HCT116 (cell line): ENCODE measurements around the gene UBQLN1. TPM values are rescaled to one million over a fixed set of nuclear protein-coding genes. Genes with fewer than 3 reads are reported as not detected.

Experiments
- ATAC-seq: fragments of 200-7000 bp; cut with Tn5 transposase; 2 replicates; pipeline ENCODE4 v1.9.1; 2020; ENCODE audit warnings: mild to moderate bottlenecking, moderate library complexity
- BruUV-seq: library from RNA; stranded (reverse); fragments of 400-500 nt; replicated peaks from 2 replicates; lab custom pipeline; 2021; lab: Mats Ljungman, UMichigan
- CTCF ChIA-PET: fragments of 300-600 bp; sonication (Branson Sonifier 250); formaldehyde crosslinking; loops from one replicate; lab custom pipeline; 2021; ENCODE audit warnings: antibody characterized with exemption; lab: Charles Lee
- POLR2A ChIA-PET: fragments of 300-600, 350-600 bp; sonication (Branson Sonifier 250); formaldehyde crosslinking; loops from one replicate; lab custom pipeline; 2021; ENCODE audit warnings: antibody characterized with exemption; lab: Charles Lee
- RAD21 ChIA-PET, 2 experiments: fragments of 300-600 bp; sonication (Branson Sonifier 250); formaldehyde crosslinking; loops; one replicate each; lab custom pipeline; 2023; ENCODE audit warnings: low total read pairs in 2 of 2; ENCODE audit not compliant: uncharacterized antibody in 2 of 2, unreplicated experiment in 2 of 2, low non-redundant PET in 1 of 2; lab: Charles Lee
- DNase-seq: peaks from one replicate; pipeline ENCODE4 v3.0.0-alpha.2; 2010; ENCODE audit warnings: low read depth, low spot score
- H2AFZ ChIP-seq: fragments of 200-600 bp; shearing (Covaris generic), sonication (generic); 2 replicates; pipeline ENCODE4 v1.6.1; 2017; ENCODE audit warnings: low read depth, mixed run types, mixed read lengths, antibody characterized with exemption, low read length; ENCODE audit not compliant: poor library complexity, severe bottlenecking
- H3K27ac ChIP-seq: 2 replicates; pipeline ENCODE4 v1.5.1; 2012; ENCODE audit warnings: low read depth, low read length
- H3K27me3 ChIP-seq: fragments of 200-600 bp; sonication (generic); 2 replicates; pipeline ENCODE4 v1.6.1; 2016; ENCODE audit warnings: mixed run types, low read length, mixed read lengths; ENCODE audit not compliant: insufficient read depth
- H3K36me3 ChIP-seq, 2 experiments: fragments of 200-500 bp in 1 of 2; fragments of 200-600 bp in 1 of 2; sonication (Bioruptor generic) in 1 of 2; sonication (generic) in 1 of 2; 2 replicates each; pipeline versions ENCODE4 v1.5.1 to v1.6.1; 2014 to 2016; ENCODE audit warnings: low read length in 2 of 2, inconsistent platforms in 1 of 2, mixed read lengths in 1 of 2, mixed run types in 1 of 2; ENCODE audit not compliant: insufficient read depth in 2 of 2, control insufficient read depth in 1 of 2
- H3K4me1 ChIP-seq, 2 experiments: fragments of 200-600 bp in 1 of 2; sonication (generic) in 1 of 2; 2 replicates each; pipeline versions ENCODE4 v1.5.1 to v1.6.1; 2012 to 2017; ENCODE audit warnings: low read length in 2 of 2, inconsistent platforms in 1 of 2, mild to moderate bottlenecking in 1 of 2, mixed read lengths in 1 of 2, mixed run types in 1 of 2, moderate library complexity in 1 of 2; ENCODE audit not compliant: insufficient read depth in 2 of 2, control insufficient read depth in 1 of 2
- H3K4me2 ChIP-seq: fragments of 200-600 bp; sonication (generic); 2 replicates; pipeline ENCODE4 v1.6.1; 2017; ENCODE audit warnings: mixed run types, low read length, mixed read lengths
- H3K4me3 ChIP-seq, 2 experiments: fragments of 200-600 bp in 1 of 2; sonication (generic) in 1 of 2; replicated peaks in 1 of 2; 2 replicates each; pipeline ENCODE4 v1.5.1; 2011 to 2016; ENCODE audit warnings: low read length in 2 of 2, control low read depth in 1 of 2, low read depth in 1 of 2, mild to moderate bottlenecking in 1 of 2, mixed read lengths in 1 of 2, mixed run types in 1 of 2
- H3K79me2 ChIP-seq: fragments of 200-600 bp; sonication (generic); 2 replicates; pipeline ENCODE4 v1.6.1; 2017; ENCODE audit warnings: mild to moderate bottlenecking, mixed run types, low read length, moderate library complexity, mixed read lengths; ENCODE audit not compliant: insufficient read depth
- H3K9ac ChIP-seq: fragments of 200-600 bp; sonication (generic); 2 replicates; pipeline ENCODE4 v1.6.1; 2016; ENCODE audit warnings: low read length, mixed read lengths
- H3K9me2 ChIP-seq: fragments of 200-600 bp; sonication (generic), shearing (Covaris generic); 2 replicates; pipeline ENCODE4 v1.6.1; 2017; ENCODE audit warnings: mixed run types, mild to moderate bottlenecking, moderate library complexity; ENCODE audit not compliant: insufficient read depth
- H3K9me3 ChIP-seq, 2 experiments: fragments of 200-500 bp in 1 of 2; fragments of 200-600 bp in 1 of 2; sonication (Bioruptor generic) in 1 of 2; sonication (generic) in 1 of 2; 2 replicates each; pipeline ENCODE4 v1.6.1; 2014 to 2017; ENCODE audit warnings: low read length in 2 of 2, mixed read lengths in 2 of 2, inconsistent platforms in 1 of 2, low read depth in 1 of 2, mild to moderate bottlenecking in 1 of 2, mixed run types in 1 of 2, moderate library complexity in 1 of 2; ENCODE audit not compliant: control insufficient read depth in 1 of 2, insufficient read depth in 1 of 2
- H4K20me1 ChIP-seq: fragments of 200-600 bp; sonication (generic), shearing (Covaris generic); 2 replicates; pipeline ENCODE4 v1.6.1; 2017; ENCODE audit warnings: mixed run types, mild to moderate bottlenecking, moderate library complexity; ENCODE audit not compliant: insufficient read depth
- CBX3 ChIP-seq: IDR thresholded peaks from 2 replicates; pipeline ENCODE4 v1.6.1; 2012; ENCODE audit warnings: low read depth
- CEBPB ChIP-seq: IDR thresholded peaks from 2 replicates; pipeline ENCODE4 v1.6.1; 2012; ENCODE audit warnings: low read depth
- EGR1 ChIP-seq: IDR thresholded peaks from 2 replicates; pipeline ENCODE4 v1.6.1; 2012; ENCODE audit warnings: low read depth
- ELF1 ChIP-seq: IDR thresholded peaks from 2 replicates; pipeline ENCODE4 v1.6.1; 2012; ENCODE audit warnings: low read depth, borderline replicate concordance
- EZH2 ChIP-seq: fragments of 200-600 bp; sonication (generic); IDR thresholded peaks from 2 replicates; pipeline ENCODE4 v1.6.1; 2017; ENCODE audit warnings: antibody characterized with exemption, mixed run types
- EZH2phosphoT487 ChIP-seq: fragments of 200-600 bp; IDR thresholded peaks from 2 replicates; pipeline ENCODE4 v1.6.1; 2018; ENCODE audit warnings: antibody characterized with exemption, borderline replicate concordance
- JUND ChIP-seq: IDR thresholded peaks from 2 replicates; pipeline ENCODE4 v1.6.1; 2012
- MAX ChIP-seq: IDR thresholded peaks from 2 replicates; pipeline ENCODE4 v1.6.1; 2012
- POLR2A ChIP-seq: IDR thresholded peaks from 2 replicates; pipeline ENCODE4 v1.7.0; 2011; ENCODE audit warnings: borderline replicate concordance; ENCODE audit not compliant: insufficient read depth, insufficient read length; ENCODE audit errors: extremely low read depth
- RAD21 ChIP-seq: IDR thresholded peaks from 2 replicates; pipeline ENCODE4 v1.6.1; 2012; ENCODE audit warnings: low read depth, mild to moderate bottlenecking
- REST ChIP-seq: IDR thresholded peaks from 2 replicates; pipeline ENCODE4 v1.6.1; 2012; ENCODE audit warnings: low read depth
- SIN3A ChIP-seq: IDR thresholded peaks from 2 replicates; pipeline ENCODE4 v1.6.1; 2012; ENCODE audit warnings: low read depth
- SP1 ChIP-seq: IDR thresholded peaks from 2 replicates; pipeline ENCODE4 v1.6.1; 2012; ENCODE audit warnings: low read depth
- SRF ChIP-seq: IDR thresholded peaks from 2 replicates; pipeline ENCODE4 v1.6.1; 2012; ENCODE audit warnings: low read depth
- TCF7L2 ChIP-seq: IDR thresholded peaks from 2 replicates; pipeline ENCODE4 v1.7.0; 2011; ENCODE audit warnings: borderline replicate concordance, inconsistent platforms; ENCODE audit not compliant: insufficient read depth, insufficient read length; ENCODE audit errors: extremely low read depth
- YY1 ChIP-seq: IDR thresholded peaks from 2 replicates; pipeline ENCODE4 v1.6.1; 2011; ENCODE audit warnings: low read length, low read depth, moderate library complexity, mild to moderate bottlenecking; ENCODE audit not compliant: insufficient replicate concordance; ENCODE audit errors: extremely low read depth
- ZFX ChIP-seq: fragments of 450-650 bp; IDR thresholded peaks from 2 replicates; pipeline ENCODE4 v1.6.1; 2017
- intact Hi-C: fragments of 100-400 bp; cut with micrococcal nuclease; formaldehyde crosslinking; loops from 2 replicates; pipeline ENCODE4 v1.10.0; 2022
- total RNA-seq: library from RNA; stranded (reverse); gene quantifications from one replicate; pipeline ENCODE4 v1.2.1, GENCODE V29; 2021; ENCODE audit not compliant: unreplicated experiment
- TF ChIP-seq, protein P1 (sequence below): IDR thresholded peaks from 2 replicates; pipeline ENCODE4 v1.6.1; 2012

The UBQLN1 gene
- total RNA-seq, 1 experiment from 2014 or later: 128 TPM

DNA sequence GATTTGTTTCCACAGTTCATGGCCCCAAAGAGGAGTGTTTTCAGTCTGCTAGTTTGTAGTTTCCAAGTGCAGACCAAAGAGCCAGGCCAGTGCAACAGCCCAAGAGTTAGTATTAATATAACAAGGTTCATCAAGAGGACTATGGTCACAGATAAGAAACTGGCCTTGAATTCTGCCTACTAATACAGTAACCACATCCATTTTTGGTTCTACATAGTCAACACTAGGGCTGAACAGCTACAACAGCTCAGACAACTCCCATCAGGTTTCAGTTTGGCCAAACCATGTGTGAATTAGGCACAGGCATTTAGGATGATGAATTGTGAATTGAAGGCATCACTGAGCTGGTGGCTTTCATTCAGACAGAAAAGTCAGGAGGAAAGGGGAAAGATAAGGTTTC is 13.8 kb upstream of the UBQLN1 start:
- no peaks in the 10 kb centered on the region for H4K20me1 ChIP-seq
- BruUV-seq: no TSS peak
- H3K4me1 ChIP-seq: no peaks in the 10 kb centered on the region
- TF ChIP-seq CBX3 (no peak), SRF (no peak), EGR1 (no peak), TCF7L2 (no peak), POLR2A (no peak), MAX (no peak), SIN3A (no peak), EZH2phosphoT487 (no peak), YY1 (no peak), CEBPB (no peak), RAD21 (no peak), ELF1 (no peak), EZH2 (no peak), JUND (no peak), REST (no peak), SP1 (no peak), ZFX (no peak)
- TF ChIP-seq, protein P1, sequence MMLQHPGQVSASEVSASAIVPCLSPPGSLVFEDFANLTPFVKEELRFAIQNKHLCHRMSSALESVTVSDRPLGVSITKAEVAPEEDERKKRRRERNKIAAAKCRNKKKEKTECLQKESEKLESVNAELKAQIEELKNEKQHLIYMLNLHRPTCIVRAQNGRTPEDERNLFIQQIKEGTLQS: no peak
- no peaks in the 10 kb centered on the region for H3K36me3 ChIP-seq
- DNase-seq: no peak
- intact Hi-C loops: no loop called here
- ATAC-seq: no peak
- no peak overlapping the region for H3K27ac ChIP-seq
- H3K27me3 ChIP-seq: no peaks in the 10 kb centered on the region
- no peak overlapping the region for H2AFZ ChIP-seq
- CTCF ChIA-PET: no interaction called here
- no peaks in the 10 kb centered on the region for H3K79me2 ChIP-seq
- POLR2A ChIA-PET: no interaction called here
- no peak overlapping the region for H3K4me2 ChIP-seq
- no peak overlapping the region for H3K9ac ChIP-seq
- H3K9me2 ChIP-seq: no peaks in the 10 kb centered on the region
- RAD21 ChIA-PET: no interaction called here
- no peaks in the 10 kb centered on the region; a peak in 1 of 4 replicates for H3K9me3 ChIP-seq
- no peak overlapping the region for H3K4me3 ChIP-seq
